ENCODE results near the gene PCDH9. TPM values are rescaled to one million over a fixed set of nuclear protein-coding genes. Genes with fewer than 3 reads are reported as not detected.
"Not testable (repeated sequence)": the region's sequence is repeated elsewhere in the genome, so short reads cannot be mapped to it uniquely, and the experiment has no call there.

Gene PCDH9
- polyA plus RNA-seq, 3 donors: 14.7 to 15.9 (median 15.6) TPM

GRCh38 chr13:66790861-66791260 lies 439.3 kb downstream of the PCDH9 start:
- no peak for DNase-seq (ENCODE audit: extremely low read depth in 1 of 11, low read depth in 9 of 11, low spot score in 4 of 11)

GRCh38 chr13:66781241-66781640 lies 448.9 kb downstream of the PCDH9 start:
- DNase-seq (ENCODE audit: extremely low read depth in 1 of 11, low read depth in 9 of 11, low spot score in 4 of 11): no peak

GRCh38 chr13:66780814-66781213 lies 449.3 kb downstream of the PCDH9 start:
- no peak for DNase-seq (ENCODE audit: extremely low read depth in 1 of 11, low read depth in 9 of 11, low spot score in 4 of 11)

GRCh38 chr13:66778461-66778860 lies 451.7 kb downstream of the PCDH9 start:
- DNase-seq (ENCODE audit: extremely low read depth in 1 of 11, low read depth in 9 of 11, low spot score in 4 of 11): no peak

GRCh38 chr13:66775196-66775595 lies 454.9 kb downstream of the PCDH9 start:
- no peak for DNase-seq (ENCODE audit: extremely low read depth in 1 of 11, low read depth in 9 of 11, low spot score in 4 of 11)

- no peak for DNase-seq (ENCODE audit: extremely low read depth in 1 of 11, low read depth in 9 of 11, low spot score in 4 of 11)
Measured at GRCh38 chr13:66774046-66774445, 456.1 kb downstream of the PCDH9 start.

- peak in 3 of 11 donors; percentile 1 to 9 (median 4) for DNase-seq (ENCODE audit: extremely low read depth in 1 of 11, low read depth in 9 of 11, low spot score in 4 of 11)
Measured at GRCh38 chr13:66765559-66765958, 464.6 kb downstream of the PCDH9 start.

- DNase-seq (ENCODE audit: extremely low read depth in 1 of 11, low read depth in 9 of 11, low spot score in 4 of 11): not testable (repeated sequence)
Measured at GRCh38 chr13:66760678-66761077, 469.5 kb downstream of the PCDH9 start.

GRCh38 chr13:66759919-66760318 lies 470.2 kb downstream of the PCDH9 start:
- no peak for DNase-seq (ENCODE audit: extremely low read depth in 1 of 11, low read depth in 9 of 11, low spot score in 4 of 11)

- DNase-seq (ENCODE audit: extremely low read depth in 1 of 11, low read depth in 9 of 11, low spot score in 4 of 11): no peak
Measured at GRCh38 chr13:66751691-66752090, 478.4 kb downstream of the PCDH9 start.

- DNase-seq (ENCODE audit: extremely low read depth in 1 of 11, low read depth in 9 of 11, low spot score in 4 of 11): no peak
Measured at GRCh38 chr13:66748712-66749111, 481.4 kb downstream of the PCDH9 start.

GRCh38 chr13:66745307-66745706 lies 484.8 kb downstream of the PCDH9 start:
- no peak for DNase-seq (ENCODE audit: extremely low read depth in 1 of 11, low read depth in 9 of 11, low spot score in 4 of 11)

- DNase-seq (ENCODE audit: extremely low read depth in 1 of 11, low read depth in 9 of 11, low spot score in 4 of 11): no peak
Measured at GRCh38 chr13:66723576-66723975, 506.6 kb downstream of the PCDH9 start.

GRCh38 chr13:66716538-66716937 lies 513.6 kb downstream of the PCDH9 start:
- DNase-seq (ENCODE audit: extremely low read depth in 1 of 11, low read depth in 9 of 11, low spot score in 4 of 11): no peak

GRCh38 chr13:66714795-66715194 lies 515.3 kb downstream of the PCDH9 start:
- no peak for DNase-seq (ENCODE audit: extremely low read depth in 1 of 11, low read depth in 9 of 11, low spot score in 4 of 11)

GRCh38 chr13:66704110-66704509 lies 526.0 kb downstream of the PCDH9 start:
- DNase-seq (ENCODE audit: extremely low read depth in 1 of 11, low read depth in 9 of 11, low spot score in 4 of 11): no peak

- peak in 2 of 11 donors; percentile 4 to 17 for DNase-seq (ENCODE audit: extremely low read depth in 1 of 11, low read depth in 9 of 11, low spot score in 4 of 11)
Measured at GRCh38 chr13:66703597-66703996, 526.5 kb downstream of the PCDH9 start.

GRCh38 chr13:66700117-66700601 lies 530.0 kb downstream of the PCDH9 start:
- no peak for DNase-seq (ENCODE audit: extremely low read depth in 1 of 11, low read depth in 9 of 11, low spot score in 4 of 11)

- DNase-seq (ENCODE audit: extremely low read depth in 1 of 11, low read depth in 9 of 11, low spot score in 4 of 11): no peak
Measured at GRCh38 chr13:66693656-66694055, 536.5 kb downstream of the PCDH9 start.

- no peak for DNase-seq (ENCODE audit: extremely low read depth in 1 of 11, low read depth in 9 of 11, low spot score in 4 of 11)
Measured at GRCh38 chr13:66691149-66691548, 539.0 kb downstream of the PCDH9 start.

GRCh38 chr13:66689628-66690027 lies 540.5 kb downstream of the PCDH9 start:
- DNase-seq (ENCODE audit: extremely low read depth in 1 of 11, low read depth in 9 of 11, low spot score in 4 of 11): peak in 4 of 11 donors; percentile 13 to 43 (median 21)

Measured in renal cortex interstitium (tissue), 11 donors.